ENCODE measurements around the gene EXD2. TPM values are rescaled to one million over a fixed set of nuclear protein-coding genes. Genes with fewer than 3 reads are reported as not detected.
"Not testable (repeated sequence)": the region's sequence is repeated elsewhere in the genome, so short reads cannot be mapped to it uniquely, and the experiment has no call there.

The EXD2 gene
- total RNA-seq, 1 donor from 2014 or later = 51.8 TPM

GRCh38 chr14:69190191-69190590, 1.1 kb upstream of the EXD2 start:
- FAIRE-seq = no peak

GRCh38 chr14:69193721-69194120, 2.4 kb downstream of the EXD2 start:
- FAIRE-seq (no peak), DNase-seq (ENCODE audit: low spot score in 2 of 2) (no peak)

More at GRCh38 chr14:69190191-69190590, 1.1 kb upstream of the EXD2 start:
- no peak for DNase-seq (ENCODE audit: low spot score in 2 of 2)

- FAIRE-seq (no peak), DNase-seq (ENCODE audit: low spot score in 2 of 2) (no peak)
Measured at GRCh38 chr14:69199786-69200185, 8.5 kb downstream of the EXD2 start.

- FAIRE-seq (no peak), DNase-seq (ENCODE audit: low spot score in 2 of 2) (no peak)
Measured at GRCh38 chr14:69204753-69205152, 13.5 kb downstream of the EXD2 start.

- DNase-seq (ENCODE audit: low spot score in 2 of 2) = no peak
- no peak for FAIRE-seq
Measured at GRCh38 chr14:69207435-69208041, 16.2 kb downstream of the EXD2 start.

GRCh38 chr14:69208666-69209065, 17.4 kb downstream of the EXD2 start:
- no peak for FAIRE-seq
- no peak for DNase-seq (ENCODE audit: low spot score in 2 of 2)

DNA sequence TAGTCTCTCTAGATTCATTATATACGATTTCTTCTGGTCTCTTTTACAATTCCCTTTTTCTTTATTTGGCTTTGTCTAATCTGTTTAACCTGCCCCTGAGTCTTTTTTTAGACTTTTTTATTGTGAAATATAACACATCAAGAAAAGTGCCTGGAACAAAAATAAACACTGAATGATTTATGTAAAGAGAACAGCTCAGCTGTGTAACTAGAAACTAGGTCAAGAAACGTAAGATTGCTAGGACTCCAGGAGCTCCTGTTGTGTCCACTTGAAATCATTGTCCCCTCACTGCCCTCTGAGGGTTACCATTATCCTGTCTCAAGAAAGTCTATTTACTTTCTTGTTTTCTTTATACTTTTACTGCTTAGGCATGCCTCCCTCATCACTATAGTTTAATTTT, 23.1 kb downstream of the EXD2 start:
- FAIRE-seq (peak; percentile 53), DNase-seq (ENCODE audit: low spot score in 2 of 2) (peak in 1 of 2 donors; percentile 31)

GRCh38 chr14:69217663-69218062, 26.4 kb downstream of the EXD2 start:
- not testable (repeated sequence) for FAIRE-seq; DNase-seq (ENCODE audit: low spot score in 2 of 2)

DNA sequence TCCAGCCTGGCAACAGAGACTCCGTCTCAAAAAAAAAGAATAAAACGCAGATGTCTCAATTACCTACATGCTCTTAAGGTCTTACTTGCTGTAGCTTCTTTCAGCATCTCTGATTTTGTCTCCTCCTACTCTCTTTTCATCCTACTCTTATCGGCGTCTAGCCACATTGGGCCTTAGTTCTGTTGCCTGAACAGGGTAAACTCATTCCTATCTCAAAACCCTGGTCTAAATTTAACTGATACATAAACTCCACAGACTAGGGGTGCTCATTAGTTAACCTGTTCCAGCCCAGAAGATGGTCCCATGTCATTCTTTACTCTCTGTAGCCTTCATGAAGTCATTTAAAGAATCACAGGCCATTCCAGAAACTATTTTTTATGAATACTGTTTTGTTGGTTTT, 33.6 kb downstream of the EXD2 start:
- FAIRE-seq = no peak

GRCh38 chr14:69226178-69226577, 34.9 kb downstream of the EXD2 start:
- no peak for DNase-seq (ENCODE audit: low spot score in 2 of 2)

More for the DNA sequence above, 33.6 kb downstream of the EXD2 start:
- no peak for DNase-seq (ENCODE audit: low spot score in 2 of 2)

DNA sequence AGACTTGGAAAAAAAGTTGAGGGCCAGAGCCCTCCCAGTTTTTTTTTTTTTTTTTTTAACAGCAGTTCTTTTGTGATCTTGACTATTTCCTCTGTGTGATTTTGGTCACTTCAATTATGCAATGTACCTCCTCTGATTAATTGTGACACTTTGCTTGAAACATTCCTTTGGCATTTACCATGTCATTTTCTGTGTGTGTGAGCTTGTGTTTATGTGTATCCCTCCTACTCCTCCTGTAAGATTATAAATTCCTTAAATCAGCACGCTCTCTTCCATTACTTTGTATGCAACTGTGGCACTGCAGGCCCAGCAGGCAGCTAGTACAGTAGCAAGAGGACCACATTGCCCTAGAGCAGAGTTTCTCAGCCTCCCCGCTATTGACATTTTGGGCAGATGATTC, 35.4 kb downstream of the EXD2 start:
- DNase-seq (ENCODE audit: low spot score in 2 of 2) = no peak
- no peak for FAIRE-seq

More at GRCh38 chr14:69226178-69226577, 34.9 kb downstream of the EXD2 start:
- no peak for FAIRE-seq

GRCh38 chr14:69231486-69231885, 40.2 kb downstream of the EXD2 start:
- FAIRE-seq (no peak), DNase-seq (ENCODE audit: low spot score in 2 of 2) (no peak)

DNA sequence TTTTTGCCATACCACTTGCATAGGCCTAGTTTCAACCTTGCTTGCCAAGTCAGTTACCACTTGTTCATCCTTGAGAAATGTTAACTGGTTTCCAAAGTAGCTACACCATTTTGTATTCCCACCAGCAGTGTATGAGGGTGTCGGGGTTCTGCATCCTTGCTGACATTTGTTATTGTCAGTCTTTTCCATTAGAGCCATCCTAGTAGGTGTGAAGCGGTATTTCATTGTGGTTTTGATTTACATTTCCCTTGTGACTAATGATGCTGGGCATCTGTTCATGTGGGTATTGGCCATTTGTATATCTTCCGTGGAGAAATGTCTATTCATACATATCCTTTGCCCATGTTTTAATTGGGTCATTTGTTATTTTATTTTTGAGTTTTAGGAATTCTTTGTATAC, 41.1 kb downstream of the EXD2 start:
- no peak for DNase-seq (ENCODE audit: low spot score in 2 of 2)
- no peak for FAIRE-seq

DNA sequence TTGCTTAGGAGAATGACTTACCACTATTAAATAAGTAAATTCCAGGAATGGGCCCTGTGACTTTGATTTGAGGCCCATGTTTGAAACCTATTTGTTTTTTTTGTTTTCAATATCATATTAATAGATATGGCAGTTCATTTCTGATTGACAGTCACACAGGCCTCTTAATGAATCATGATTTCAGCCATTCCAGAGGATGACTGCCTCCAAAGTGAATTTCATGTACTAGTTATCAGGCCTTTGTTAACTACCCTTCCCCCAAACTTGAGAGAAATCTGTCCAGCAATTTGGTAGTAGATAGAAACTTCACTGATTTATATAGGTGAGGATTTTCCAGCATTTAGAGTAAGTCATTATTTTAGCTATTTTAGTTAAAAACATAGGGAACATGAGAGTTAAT, 42.8 kb downstream of the EXD2 start:
- DNase-seq (ENCODE audit: low spot score in 2 of 2) (no peak), FAIRE-seq (no peak)

- FAIRE-seq (no peak), DNase-seq (ENCODE audit: low spot score in 2 of 2) (no peak)
Measured at GRCh38 chr14:69235708-69236107, 44.4 kb downstream of the EXD2 start.

DNA sequence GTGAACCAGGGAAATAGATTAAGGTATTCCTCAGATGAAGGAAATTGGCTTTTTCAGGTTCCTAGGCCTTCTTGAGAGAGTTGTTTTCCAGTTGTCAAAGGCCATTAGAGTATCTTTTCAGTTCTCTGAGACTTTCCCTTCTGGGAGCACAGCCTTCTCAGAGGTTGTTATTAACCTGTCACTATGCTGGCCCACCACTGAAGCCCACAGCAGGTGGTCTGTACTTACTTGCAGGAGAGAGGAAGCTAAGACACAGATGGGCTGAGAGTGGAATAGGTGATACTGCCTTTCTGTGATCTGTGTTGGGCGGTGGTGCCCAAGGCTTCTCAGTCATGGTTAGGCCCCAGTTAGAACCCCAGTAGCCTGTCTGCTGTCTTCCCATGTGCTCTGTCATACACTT, 45.8 kb downstream of the EXD2 start:
- DNase-seq (ENCODE audit: low spot score in 2 of 2) (no peak), FAIRE-seq (no peak)

DNA sequence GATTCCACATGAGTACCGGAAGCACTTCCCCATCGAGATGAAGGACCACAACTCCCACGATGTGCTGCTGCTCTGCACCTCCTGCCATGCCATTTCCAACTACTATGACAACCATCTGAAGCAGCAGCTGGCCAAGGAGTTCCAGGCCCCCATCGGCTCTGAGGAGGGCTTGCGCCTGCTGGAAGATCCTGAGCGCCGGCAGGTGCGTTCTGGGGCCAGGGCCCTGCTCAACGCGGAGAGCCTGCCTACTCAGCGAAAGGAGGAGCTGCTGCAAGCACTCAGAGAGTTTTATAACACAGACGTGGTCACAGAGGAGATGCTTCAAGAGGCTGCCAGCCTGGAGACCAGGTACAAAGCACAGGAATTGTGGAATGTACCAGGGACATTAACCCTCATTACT, 46.3 kb downstream of the EXD2 start:
- no peak for FAIRE-seq
- no peak for DNase-seq (ENCODE audit: low spot score in 2 of 2)

DNA sequence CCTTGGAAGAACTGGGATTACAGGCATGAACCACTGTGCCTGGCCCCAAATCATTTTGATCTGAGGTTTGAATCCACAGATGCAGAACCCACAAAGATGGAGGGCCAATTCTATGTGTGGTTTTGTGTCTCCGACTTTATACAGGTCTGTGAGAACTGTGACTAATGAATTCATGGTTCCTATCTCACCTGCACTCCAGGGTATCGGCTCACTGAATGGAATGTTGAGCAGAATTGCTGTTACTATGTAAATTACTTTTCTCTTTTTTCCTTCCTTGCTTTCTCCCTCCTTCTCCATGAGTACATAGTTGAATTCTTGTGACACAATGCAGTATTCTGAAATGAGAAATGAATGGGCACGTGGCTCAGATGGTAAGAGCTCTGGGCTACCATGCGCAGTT, 47.6 kb downstream of the EXD2 start:
- DNase-seq (ENCODE audit: low spot score in 2 of 2) (no peak), FAIRE-seq (no peak)

DNA sequence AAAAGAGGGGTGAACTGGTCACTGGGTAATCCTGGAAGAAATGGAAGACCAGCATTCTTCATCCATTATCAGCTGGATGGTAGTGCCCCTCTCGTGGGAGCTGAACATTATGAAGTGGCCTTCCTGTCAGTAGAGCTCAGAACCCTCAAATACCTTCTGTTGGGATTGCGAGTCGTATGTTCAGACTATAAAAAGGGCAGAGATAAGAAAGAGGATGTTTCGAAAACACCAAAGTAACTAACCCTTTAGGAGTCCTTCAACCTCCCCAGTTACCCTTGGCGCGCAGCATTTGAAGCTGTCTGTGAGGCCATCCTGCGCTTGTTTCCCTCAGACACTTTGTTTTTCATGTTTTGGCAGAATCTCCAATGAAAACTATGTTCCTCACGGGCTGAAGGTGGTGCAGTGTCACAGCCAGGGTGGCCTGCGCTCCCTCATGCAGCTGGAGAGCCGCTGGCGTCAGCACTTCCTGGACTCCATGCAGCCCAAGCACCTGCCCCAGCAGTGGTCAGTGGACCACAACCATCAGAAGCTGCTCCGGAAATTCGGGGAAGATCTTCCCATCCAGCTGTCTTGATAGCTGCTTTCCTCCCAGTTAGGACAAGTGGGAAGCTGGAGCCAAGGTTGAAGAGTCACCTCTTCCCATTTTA, 49.4 kb downstream of the EXD2 start:
- FAIRE-seq (no peak), DNase-seq (ENCODE audit: low spot score in 2 of 2) (no peak)

GRCh38 chr14:69241577-69241976, 50.3 kb downstream of the EXD2 start:
- FAIRE-seq (no peak), DNase-seq (ENCODE audit: low spot score in 2 of 2) (no peak)

DNA sequence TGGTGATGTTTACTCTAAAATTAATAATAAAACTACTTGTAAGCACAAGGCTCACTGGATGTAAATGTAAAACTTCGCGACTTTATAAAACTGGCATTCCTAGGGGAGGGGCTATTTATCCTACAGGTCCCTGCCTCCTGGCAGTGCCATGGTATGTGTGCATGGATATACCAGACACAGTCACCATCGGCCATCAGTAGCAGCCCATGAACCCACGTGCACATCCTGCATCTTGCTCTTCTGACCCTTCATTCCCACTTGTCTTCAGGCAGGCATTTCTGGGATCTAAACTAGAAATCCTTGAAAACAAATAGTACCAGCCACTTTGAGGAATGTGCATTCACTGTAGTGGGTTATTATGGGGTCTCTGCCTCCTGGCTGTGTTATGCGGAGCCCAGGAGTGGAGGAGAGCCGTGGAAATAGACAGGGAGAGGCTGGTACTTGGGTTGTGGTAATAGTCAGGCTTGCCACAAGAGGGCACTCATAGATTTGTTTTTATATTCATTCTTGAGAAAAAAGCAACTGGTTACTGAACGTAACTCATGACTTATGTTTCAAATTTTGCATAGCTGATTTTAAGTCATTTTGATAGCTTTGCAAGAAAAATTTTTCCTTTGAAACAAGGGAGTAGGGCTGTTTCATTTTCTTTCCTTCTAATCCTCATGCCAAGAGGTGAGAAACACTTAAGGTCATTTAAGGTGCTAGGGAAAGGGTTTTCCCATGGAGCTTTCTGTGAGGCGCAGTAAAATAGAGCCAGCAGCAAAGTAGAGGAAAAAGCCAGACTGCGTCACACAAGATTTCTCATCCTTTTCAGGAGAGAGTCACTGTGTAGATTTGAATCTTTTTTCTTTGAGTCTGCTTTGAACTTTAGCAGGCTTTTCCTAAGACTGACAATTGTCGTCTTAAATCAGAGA, 51.3 kb downstream of the EXD2 start:
- peak; percentile 55 for FAIRE-seq

More for the DNA sequence above, 51.3 kb downstream of the EXD2 start:
- peak; percentile 46 to 72 for DNase-seq (ENCODE audit: low spot score in 2 of 2)
